ENCODE data around the gene PTGER2. TPM values are rescaled to one million over a fixed set of nuclear protein-coding genes. Genes with fewer than 3 reads are reported as not detected.

The PTGER2 gene
- total RNA-seq, 2 donors from 2014 or later: 6.2 to 9.6 TPM

GRCh38 chr14:52377940-52378339, 63.8 kb downstream of the PTGER2 start:
- peaks cover 3 to 10% of the 10 kb centered on the region in 2 donors for H3K36me3 Mint-ChIP-seq (ENCODE audit: insufficient read depth in 2 of 2)
- H3K27ac Mint-ChIP-seq: no peak overlapping the region
- no peak for ATAC-seq (replicated peaks in 1 of 2)
- peaks cover 14% of the 10 kb centered on the region in 2 donors for H3K9me3 Mint-ChIP-seq
- no peak for DNase-seq
- H3K4me3 Mint-ChIP-seq: no peak overlapping the region
- peaks cover 7% of the 10 kb centered on the region for H3K27me3 Mint-ChIP-seq (ENCODE audit: low read depth)
- H3K4me1 Mint-ChIP-seq (ENCODE audit: low read depth): peaks cover 10% of the 10 kb centered on the region

Other genes starting within 250 kb of the PTGER2 start
- gene NID2, start 245.3 kb upstream of the PTGER2 start, total RNA-seq: under 1 TPM; 0.19 to 0.24 TPM
- under 1 TPM; 0.19 to 0.60 TPM for gene PTGDR, start 46.6 kb upstream of the PTGER2 start, total RNA-seq
- 1 to 10 TPM; 4.0 to 6.7 TPM for gene TXNDC16, start 238.2 kb downstream of the PTGER2 start, total RNA-seq
- gene GPR137C, start 238.5 kb downstream of the PTGER2 start, total RNA-seq: under 1 TPM; 0.12 to 0.46 TPM

All from activated T-cell treated with anti-CD3 and anti-CD28 coated beads, Interleukin-2, amount 50 U/mL, for 72 hours (primary cell).